Bronchial epithelial cell (primary cell): ENCODE data around the gene MYO7A. TPM values are rescaled to one million over a fixed set of nuclear protein-coding genes. Genes with fewer than 3 reads are reported as not detected.
A peak's percentile ranks its signal among the peaks of the same experiment; 100 is the strongest.

Source experiments
- DNase-seq: peaks from one replicate; pipeline ENCODE4 v3.0.0-alpha.2; 2010; ENCODE audit warnings: low read depth
- FAIRE-seq: peaks from 2 replicates; lab custom pipeline; 2011; peaks lifted over from hg19 to GRCh38; lab: Jason Lieb, UNC
- H3K27me3 ChIP-seq: 2 replicates; pipeline ENCODE4 v1.5.1; 2011; ENCODE audit warnings: low read length; ENCODE audit not compliant: control insufficient read depth, insufficient read depth
- H3K36me3 ChIP-seq: 2 replicates; pipeline ENCODE4 v1.5.1; 2011; ENCODE audit warnings: low read length; ENCODE audit not compliant: control insufficient read depth, insufficient read depth
- H3K4me3 ChIP-seq: 2 replicates; pipeline ENCODE4 v1.5.1; 2011; ENCODE audit warnings: mild to moderate bottlenecking, low read depth, low read length, control low read depth
- total RNA-seq: library from RNA; depleted of rRNA; stranded (reverse); fragments of >200 nt; gene quantifications from 2 replicates; pipeline ENCODE4 v1.2.1, GENCODE V29; 2014
- TF ChIP-seq, protein P1 (sequence below): IDR thresholded peaks from 2 replicates; pipeline ENCODE4 v1.5.1; 2011; ENCODE audit warnings: mild to moderate bottlenecking, moderate library complexity, low read length, control low read depth, inconsistent platforms; ENCODE audit not compliant: insufficient read depth, severe bottlenecking

Gene MYO7A
- total RNA-seq, 1 donor from 2014 or later, result under 0.01 TPM

DNA sequence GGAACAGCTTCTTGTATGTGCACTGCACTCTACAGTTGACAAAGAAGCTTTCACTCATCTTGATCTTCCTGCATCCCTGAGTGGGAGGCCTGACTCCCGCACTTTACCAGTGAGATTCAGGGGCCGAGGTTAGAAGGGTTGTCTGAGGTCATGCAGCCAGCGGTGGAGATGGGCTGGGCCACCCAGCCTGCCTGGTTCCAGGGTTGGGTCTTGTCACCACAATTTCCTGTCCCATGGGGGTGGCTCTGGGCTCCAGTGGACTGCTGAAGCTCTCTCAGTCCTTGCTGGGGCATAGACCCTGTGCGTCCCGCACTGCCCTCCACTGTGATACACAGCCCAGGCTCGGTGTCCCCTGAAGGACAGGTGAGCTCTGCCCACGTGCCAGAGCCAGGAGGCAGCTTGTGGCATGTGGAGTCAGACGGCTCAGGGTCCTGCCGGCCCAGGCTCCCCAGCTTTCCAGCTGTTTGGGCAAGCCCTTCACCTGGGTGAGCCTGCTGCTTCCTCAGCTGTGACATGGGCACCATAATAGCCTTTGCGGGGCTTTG is 6.9 kb upstream of the MYO7A start:
- TF ChIP-seq, protein P1, sequence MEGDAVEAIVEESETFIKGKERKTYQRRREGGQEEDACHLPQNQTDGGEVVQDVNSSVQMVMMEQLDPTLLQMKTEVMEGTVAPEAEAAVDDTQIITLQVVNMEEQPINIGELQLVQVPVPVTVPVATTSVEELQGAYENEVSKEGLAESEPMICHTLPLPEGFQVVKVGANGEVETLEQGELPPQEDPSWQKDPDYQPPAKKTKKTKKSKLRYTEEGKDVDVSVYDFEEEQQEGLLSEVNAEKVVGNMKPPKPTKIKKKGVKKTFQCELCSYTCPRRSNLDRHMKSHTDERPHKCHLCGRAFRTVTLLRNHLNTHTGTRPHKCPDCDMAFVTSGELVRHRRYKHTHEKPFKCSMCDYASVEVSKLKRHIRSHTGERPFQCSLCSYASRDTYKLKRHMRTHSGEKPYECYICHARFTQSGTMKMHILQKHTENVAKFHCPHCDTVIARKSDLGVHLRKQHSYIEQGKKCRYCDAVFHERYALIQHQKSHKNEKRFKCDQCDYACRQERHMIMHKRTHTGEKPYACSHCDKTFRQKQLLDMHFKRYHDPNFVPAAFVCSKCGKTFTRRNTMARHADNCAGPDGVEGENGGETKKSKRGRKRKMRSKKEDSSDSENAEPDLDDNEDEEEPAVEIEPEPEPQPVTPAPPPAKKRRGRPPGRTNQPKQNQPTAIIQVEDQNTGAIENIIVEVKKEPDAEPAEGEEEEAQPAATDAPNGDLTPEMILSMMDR, result no peak
- no peaks in the 10 kb centered on the region for H3K36me3 ChIP-seq
- H3K4me3 ChIP-seq, result no peak overlapping the region
- FAIRE-seq (no peak), DNase-seq (no peak)
- H3K27me3 ChIP-seq, result no peaks in the 10 kb centered on the region

DNA sequence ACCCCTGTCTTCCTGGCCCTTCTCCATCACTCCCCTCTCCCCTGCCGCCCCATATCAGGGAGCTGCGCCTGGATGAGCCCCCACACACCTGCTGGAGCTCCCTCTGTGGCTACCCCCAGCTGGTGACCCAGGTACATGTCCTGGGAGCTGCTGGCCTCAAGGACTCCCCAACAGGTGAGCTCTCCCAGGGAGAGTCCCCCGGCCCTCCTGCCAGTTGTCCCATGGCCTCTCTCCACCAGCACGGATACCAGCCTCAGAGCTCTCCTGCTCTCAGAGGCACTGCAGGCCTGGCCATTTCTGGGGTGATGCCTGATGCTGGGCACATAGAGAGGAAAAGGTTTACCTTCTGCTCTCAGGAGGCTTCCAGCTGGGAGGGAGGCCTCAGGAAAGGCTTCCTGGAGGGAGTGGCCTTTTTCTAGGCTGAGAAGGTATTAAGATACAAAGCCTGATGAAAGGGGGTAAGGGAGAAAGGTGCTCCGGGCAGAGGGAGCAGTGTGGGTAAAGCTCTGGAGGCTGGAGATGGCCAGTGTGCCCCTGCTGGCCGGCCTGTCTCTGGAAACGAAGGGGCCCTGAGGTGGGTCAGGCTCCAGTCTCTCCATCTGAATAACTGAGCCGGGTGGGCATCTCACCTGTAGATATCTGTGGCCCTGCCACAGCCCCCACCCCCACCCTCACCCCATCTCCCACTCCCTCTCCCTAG is 6.0 kb upstream of the MYO7A start:
- Histone ChIP-seq H3K27me3 (no peaks in the 10 kb centered on the region), H3K4me3 (no peak overlapping the region), H3K36me3 (no peaks in the 10 kb centered on the region)
- FAIRE-seq, result no peak
- TF ChIP-seq, protein P1, result no peak
- no peak for DNase-seq

DNA sequence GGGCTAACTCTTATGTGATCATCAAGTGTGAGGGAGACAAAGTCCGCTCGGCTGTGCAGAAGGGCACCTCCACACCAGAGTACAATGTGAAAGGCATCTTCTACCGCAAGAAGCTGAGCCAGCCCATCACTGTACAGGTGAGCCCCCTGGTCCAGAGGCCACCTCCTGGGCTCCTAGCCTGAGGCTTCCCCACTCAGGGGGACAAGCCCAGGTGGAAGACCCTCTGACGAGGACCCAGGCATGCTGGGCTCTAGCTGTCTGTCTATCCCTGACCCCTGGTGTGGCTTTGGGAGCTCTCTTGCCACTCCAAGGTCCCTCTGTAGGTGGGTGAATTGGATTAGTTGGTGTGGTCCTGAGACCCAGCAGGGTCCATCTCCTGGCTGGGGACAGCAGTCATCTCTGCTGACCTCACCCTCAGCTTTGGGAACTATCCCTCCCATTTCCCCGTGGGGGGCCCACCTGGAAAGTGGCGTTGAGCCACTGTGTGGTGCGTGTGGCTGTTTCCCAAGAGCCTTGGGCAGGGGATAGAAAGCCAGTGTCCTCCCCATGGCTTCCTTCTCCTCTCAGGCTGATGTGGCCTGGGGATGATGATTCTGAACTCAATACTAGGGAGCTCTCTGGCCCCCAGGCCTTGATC is 5.4 kb upstream of the MYO7A start:
- DNase-seq, result no peak
- no peak overlapping the region for H3K4me3 ChIP-seq
- no peaks in the 10 kb centered on the region for H3K27me3 ChIP-seq
- TF ChIP-seq, protein P1, result no peak
- H3K36me3 ChIP-seq, result no peaks in the 10 kb centered on the region
- no peak for FAIRE-seq

DNA sequence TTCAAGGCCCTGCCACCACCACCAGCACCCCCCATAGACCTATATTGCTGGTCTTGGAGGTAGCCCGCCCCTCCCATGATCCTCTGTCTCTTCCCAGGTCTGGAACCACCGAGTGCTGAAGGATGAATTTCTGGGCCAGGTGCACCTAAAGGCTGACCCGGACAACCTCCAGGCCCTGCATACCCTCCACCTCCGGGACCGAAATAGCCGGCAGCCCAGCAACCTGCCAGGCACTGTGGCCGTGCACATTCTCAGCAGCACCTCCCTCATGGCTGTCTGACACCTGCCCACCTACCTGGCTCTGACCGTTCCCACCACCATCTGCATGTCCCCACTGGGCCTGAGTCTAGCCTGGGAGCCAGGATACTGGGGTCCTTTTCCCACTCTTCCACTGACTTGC is 4.5 kb upstream of the MYO7A start:
- H3K27me3 ChIP-seq, result no peaks in the 10 kb centered on the region
- peak; percentile 72 for FAIRE-seq
- DNase-seq, result no peak

DNA sequence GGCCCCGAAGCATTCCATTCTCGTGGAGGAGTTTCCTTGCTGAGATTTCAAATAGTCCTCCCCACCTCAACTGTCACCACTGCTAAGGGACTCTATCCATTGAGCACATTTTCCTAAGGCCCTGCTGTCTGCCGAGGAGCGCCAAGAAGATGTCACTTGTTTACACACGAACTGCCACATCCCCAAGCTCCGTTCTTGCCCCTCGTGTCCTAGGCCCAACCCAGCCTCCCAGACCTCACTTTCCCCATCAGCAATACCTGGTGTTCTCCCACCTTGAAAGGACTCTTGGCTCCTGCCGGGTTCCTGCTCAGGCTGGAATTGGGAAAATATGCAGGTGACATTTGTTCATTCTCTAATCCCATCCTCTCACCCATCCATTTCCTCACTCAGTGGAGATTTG is 4.0 kb upstream of the MYO7A start:
- Histone ChIP-seq H3K27me3 (no peaks in the 10 kb centered on the region), H3K4me3 (no peak overlapping the region), H3K36me3 (no peaks in the 10 kb centered on the region)
- DNase-seq (no peak), FAIRE-seq (no peak)
- TF ChIP-seq, protein P1, result no peak

More for the DNA sequence above, 4.5 kb upstream of the MYO7A start:
- H3K36me3 ChIP-seq, result no peaks in the 10 kb centered on the region
- H3K4me3 ChIP-seq, result no peak overlapping the region
- TF ChIP-seq, protein P1, result no peak
